ENCODE measurements around the gene DET1. TPM values are rescaled to one million over a fixed set of nuclear protein-coding genes. Genes with fewer than 3 reads are reported as not detected.

Gene DET1
- total RNA-seq, 3 donors from 2014 or later (not counting 1 experiment from before 2014, with no cell fraction given), result 3.9 to 5.8 (median 5.2) TPM

GRCh38 chr15:88497109-88497765 is 49.2 kb downstream of the DET1 start:
- Mint-ChIP-seq H3K4me1 (no peaks in the 10 kb centered on the region), H3K27ac (no peak overlapping the region), H3K36me3 (no peaks in the 10 kb centered on the region), H3K9me3 (no peaks in the 10 kb centered on the region), H3K4me3 (no peak overlapping the region), H3K27me3 (ENCODE audit: low read depth in 2 of 2) (no peaks in the 10 kb centered on the region)
- Histone ChIP-seq H3K4me1 (ENCODE audit: control insufficient read depth, insufficient read depth, low read length) (no peaks in the 10 kb centered on the region), H3K27me3 (ENCODE audit: control insufficient read depth, insufficient read depth, low read length) (no peaks in the 10 kb centered on the region), H3K9me3 (ENCODE audit: control insufficient read depth, insufficient read depth, low read length) (no peaks in the 10 kb centered on the region), H3K4me3 (ENCODE audit: low read length) (no peak overlapping the region), H3K27ac (ENCODE audit: low read length) (no peak overlapping the region), H3K36me3 (ENCODE audit: control insufficient read depth, insufficient read depth, low read length) (no peaks in the 10 kb centered on the region)
- TF ChIP-seq CTCF (IDR thresholded peaks at IDR 0.05), result no peak
- 89% methylated on average over 11 of the region's 11 CpGs for WGBS (ENCODE audit: insufficient coverage)
- intact Hi-C loops (cut with micrococcal nuclease), result no loop called here
- ATAC-seq (no peak), DNase-seq (no peak)

DNA sequence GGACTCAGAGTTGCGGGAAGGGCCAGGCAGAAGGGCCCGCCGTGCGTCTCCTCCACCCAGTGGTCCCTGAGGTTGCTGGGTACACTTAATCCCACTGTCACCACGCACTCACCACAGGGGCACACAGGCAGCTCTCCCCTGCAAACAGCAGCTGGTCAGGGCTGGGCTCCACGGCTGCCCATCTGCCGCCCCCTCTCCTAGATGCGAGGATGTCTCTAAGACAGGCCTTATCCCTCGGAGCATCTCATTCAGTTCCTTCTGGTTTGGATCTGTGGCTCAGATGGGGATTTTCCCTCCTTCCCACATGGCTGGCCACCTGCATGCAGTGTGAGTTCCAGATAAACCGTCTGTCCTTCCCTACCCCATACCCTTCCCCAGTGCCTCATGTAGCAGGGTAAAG is 52.6 kb downstream of the DET1 start:
- Histone ChIP-seq H3K36me3 (ENCODE audit: control insufficient read depth, insufficient read depth, low read length) (no peaks in the 10 kb centered on the region), H3K9me3 (ENCODE audit: control insufficient read depth, insufficient read depth, low read length) (no peaks in the 10 kb centered on the region), H3K4me1 (ENCODE audit: control insufficient read depth, insufficient read depth, low read length) (no peaks in the 10 kb centered on the region), H3K27me3 (ENCODE audit: control insufficient read depth, insufficient read depth, low read length) (no peaks in the 10 kb centered on the region), H3K27ac (ENCODE audit: low read length) (no peak overlapping the region), H3K4me3 (ENCODE audit: low read length) (no peak overlapping the region)
- Mint-ChIP-seq H3K4me3 (no peak overlapping the region), H3K27me3 (ENCODE audit: low read depth in 2 of 2) (no peaks in the 10 kb centered on the region), H3K9me3 (no peaks in the 10 kb centered on the region), H3K36me3 (no peaks in the 10 kb centered on the region), H3K4me1 (no peaks in the 10 kb centered on the region), H3K27ac (no peak overlapping the region)
- intact Hi-C loops (cut with micrococcal nuclease), result no loop called here
- TF ChIP-seq CTCF (IDR thresholded peaks at IDR 0.05), result no peak
- DNase-seq, result no peak
- 88% methylated on average over 10 of the region's 10 CpGs for WGBS (ENCODE audit: insufficient coverage)
- ATAC-seq, result no peak

DNA sequence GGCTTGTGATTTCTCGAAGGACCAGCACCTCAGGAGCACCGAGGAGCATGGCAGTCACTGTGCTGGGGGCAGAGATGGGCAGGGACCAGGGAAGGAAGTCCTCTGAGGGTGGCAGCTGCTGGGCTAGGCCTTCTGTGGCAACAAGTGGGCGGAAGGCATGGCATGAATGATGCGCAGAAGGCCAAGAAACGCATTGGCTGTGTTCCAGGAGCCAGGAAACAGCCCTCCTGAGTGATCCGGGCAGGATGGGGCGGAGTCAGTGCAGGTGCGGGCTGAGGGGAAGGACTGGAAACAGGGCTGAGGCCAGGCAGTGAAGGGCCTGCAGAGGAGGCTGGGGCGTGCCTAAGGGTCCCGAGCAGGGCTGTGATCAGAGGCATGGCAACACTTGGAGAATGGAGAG is 55.3 kb downstream of the DET1 start:
- Histone ChIP-seq H3K4me3 (ENCODE audit: low read length) (no peak overlapping the region), H3K27me3 (ENCODE audit: control insufficient read depth, insufficient read depth, low read length) (no peaks in the 10 kb centered on the region), H3K36me3 (ENCODE audit: control insufficient read depth, insufficient read depth, low read length) (no peaks in the 10 kb centered on the region), H3K9me3 (ENCODE audit: control insufficient read depth, insufficient read depth, low read length) (no peaks in the 10 kb centered on the region), H3K4me1 (ENCODE audit: control insufficient read depth, insufficient read depth, low read length) (no peaks in the 10 kb centered on the region), H3K27ac (ENCODE audit: low read length) (no peak overlapping the region)
- Mint-ChIP-seq H3K4me1 (peaks cover 4 to 7% of the 10 kb centered on the region in 2 donors), H3K9me3 (no peaks in the 10 kb centered on the region), H3K4me3 (no peak overlapping the region), H3K27ac (no peak overlapping the region), H3K27me3 (ENCODE audit: low read depth in 2 of 2) (no peaks in the 10 kb centered on the region), H3K36me3 (no peaks in the 10 kb centered on the region)
- DNase-seq (no peak), ATAC-seq (no peak)
- intact Hi-C loops (cut with micrococcal nuclease), result no loop called here
- WGBS (ENCODE audit: insufficient coverage), result 79% methylated on average over 10 of the region's 10 CpGs
- TF ChIP-seq CTCF (IDR thresholded peaks at IDR 0.05), result no peak

DNA sequence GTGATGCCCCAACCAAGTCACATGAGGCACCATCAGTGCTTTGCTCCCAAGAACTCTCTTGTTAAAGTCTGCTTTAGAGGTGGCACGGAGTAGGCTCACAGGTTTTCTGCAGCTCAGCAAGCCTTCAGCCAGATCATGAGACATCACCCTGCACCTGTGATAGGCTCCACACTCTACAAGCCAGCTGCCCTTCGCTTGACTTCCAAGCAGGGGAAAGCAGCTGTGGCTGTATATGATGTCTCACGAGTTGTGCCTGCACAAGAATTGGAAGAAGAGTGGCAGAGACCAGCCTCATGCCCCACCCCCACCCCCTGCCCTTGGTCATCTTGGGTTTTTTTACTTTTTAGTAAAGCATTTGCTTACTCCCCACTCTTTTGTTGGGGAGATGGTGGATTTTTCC is 56.4 kb downstream of the DET1 start:
- H3K9me3 Mint-ChIP-seq, result no peaks in the 10 kb centered on the region
- H3K9me3 ChIP-seq (ENCODE audit: control insufficient read depth, insufficient read depth, low read length), result no peaks in the 10 kb centered on the region
- H3K36me3 Mint-ChIP-seq, result no peaks in the 10 kb centered on the region
- no peak overlapping the region for H3K4me3 ChIP-seq (ENCODE audit: low read length)
- no peak for DNase-seq
- intact Hi-C loops (cut with micrococcal nuclease), result no loop called here
- no peaks in the 10 kb centered on the region for H3K36me3 ChIP-seq (ENCODE audit: control insufficient read depth, insufficient read depth, low read length)
- TF ChIP-seq CTCF (IDR thresholded peaks at IDR 0.05), result no peak
- peaks cover 4 to 7% of the 10 kb centered on the region in 2 donors for H3K4me1 Mint-ChIP-seq
- H3K4me3 Mint-ChIP-seq, result no peak overlapping the region
- no peaks in the 10 kb centered on the region for H3K4me1 ChIP-seq (ENCODE audit: control insufficient read depth, insufficient read depth, low read length)
- no peak overlapping the region for H3K27ac Mint-ChIP-seq
- ATAC-seq, result no peak
- no peaks in the 10 kb centered on the region for H3K27me3 ChIP-seq (ENCODE audit: control insufficient read depth, insufficient read depth, low read length)
- H3K27me3 Mint-ChIP-seq (ENCODE audit: low read depth in 2 of 2), result no peaks in the 10 kb centered on the region
- WGBS (ENCODE audit: insufficient coverage), result 100% methylated on average over 3 of the region's 3 CpGs
- H3K27ac ChIP-seq (ENCODE audit: low read length), result no peak overlapping the region

All from natural killer cell (primary cell).